MM.1S (cell line): ENCODE data around the gene MVB12A.

Source experiments
- DNase-seq: peaks from one replicate; pipeline ENCODE4 v3.0.0-alpha.2; 2015
- H2AFZ ChIP-seq: fragments of 300-600 bp; sonication (generic); 2 replicates; pipeline ENCODE4 v1.6.0; 2016; ENCODE audit warnings: antibody characterized with exemption, low read length
- H3F3A ChIP-seq: fragments of 300-600 bp; sonication (generic); 2 replicates; pipeline ENCODE4 v1.6.1; 2016; ENCODE audit warnings: mild to moderate bottlenecking, antibody characterized with exemption, low read length, moderate library complexity, mixed read lengths; ENCODE audit not compliant: insufficient read depth
- H3K27ac ChIP-seq: fragments of 300-600 bp; sonication (generic); 2 replicates; pipeline ENCODE4 v1.5.1; 2016; ENCODE audit warnings: mild to moderate bottlenecking, low read length
- H3K27me3 ChIP-seq: fragments of 300-600 bp; sonication (generic); replicated peaks from 2 replicates; pipeline ENCODE4 v1.6.0; 2016; ENCODE audit warnings: low read length; ENCODE audit not compliant: insufficient read depth
- H3K36me3 ChIP-seq: fragments of 300-600 bp; sonication (generic); replicated peaks from 2 replicates; pipeline ENCODE4 v1.6.1; 2016; ENCODE audit warnings: mild to moderate bottlenecking, low read length, mixed read lengths; ENCODE audit not compliant: insufficient read depth
- H3K4me1 ChIP-seq: fragments of 300-600 bp; sonication (generic); 2 replicates; pipeline ENCODE4 v1.6.1; 2016; ENCODE audit warnings: low read length, mixed read lengths
- H3K4me2 ChIP-seq: fragments of 300-600 bp; sonication (generic); 2 replicates; pipeline ENCODE4 v1.6.0; 2016; ENCODE audit warnings: low read depth, low read length
- H3K4me3 ChIP-seq: fragments of 300-600 bp; sonication (generic); 2 replicates; pipeline ENCODE4 v1.5.1; 2016; ENCODE audit warnings: low read length, mixed read lengths
- H3K79me2 ChIP-seq: fragments of 300-600 bp; sonication (generic); 2 replicates; pipeline ENCODE4 v1.6.1; 2016; ENCODE audit warnings: mixed run types, low read length, mixed read lengths
- H3K9ac ChIP-seq: fragments of 300-600 bp; sonication (generic); 2 replicates; pipeline ENCODE4 v1.6.1; 2016; ENCODE audit warnings: low read length, mixed read lengths
- H3K9me2 ChIP-seq: fragments of 300-600 bp; sonication (generic); replicated peaks from 2 replicates; pipeline ENCODE4 v1.6.1; 2016; ENCODE audit warnings: mild to moderate bottlenecking, low read length, mixed read lengths; ENCODE audit not compliant: insufficient read depth
- H3K9me3 ChIP-seq: fragments of 300-600 bp; sonication (generic); replicated peaks from 2 replicates; pipeline ENCODE4 v1.6.1; 2016; ENCODE audit warnings: mild to moderate bottlenecking, low read length, mixed read lengths; ENCODE audit not compliant: insufficient read depth
- H4K20me1 ChIP-seq: fragments of 300-600 bp; sonication (generic); 2 replicates; pipeline ENCODE4 v1.6.1; 2016; ENCODE audit warnings: mild to moderate bottlenecking, low read length, moderate library complexity, mixed read lengths; ENCODE audit not compliant: insufficient read depth
- CTCF ChIP-seq: fragments of 300-600 bp; sonication (generic); IDR thresholded peaks from 2 replicates; pipeline ENCODE4 v1.5.1; 2016; ENCODE audit warnings: antibody characterized with exemption, low read length, mixed read lengths
- EZH2 ChIP-seq: fragments of 300-600 bp; sonication (generic); optimal IDR thresholded peaks from 2 replicates; pipeline ENCODE3; 2017; ENCODE audit warnings: low read depth, mild to moderate bottlenecking, antibody characterized with exemption, low read length, mixed read lengths
- EZH2phosphoT487 ChIP-seq: fragments of 300-600 bp; sonication (generic); IDR thresholded peaks from 2 replicates; pipeline ENCODE4 v1.6.1; 2018; ENCODE audit warnings: antibody characterized with exemption, low read length

MVB12A gene

DNA sequence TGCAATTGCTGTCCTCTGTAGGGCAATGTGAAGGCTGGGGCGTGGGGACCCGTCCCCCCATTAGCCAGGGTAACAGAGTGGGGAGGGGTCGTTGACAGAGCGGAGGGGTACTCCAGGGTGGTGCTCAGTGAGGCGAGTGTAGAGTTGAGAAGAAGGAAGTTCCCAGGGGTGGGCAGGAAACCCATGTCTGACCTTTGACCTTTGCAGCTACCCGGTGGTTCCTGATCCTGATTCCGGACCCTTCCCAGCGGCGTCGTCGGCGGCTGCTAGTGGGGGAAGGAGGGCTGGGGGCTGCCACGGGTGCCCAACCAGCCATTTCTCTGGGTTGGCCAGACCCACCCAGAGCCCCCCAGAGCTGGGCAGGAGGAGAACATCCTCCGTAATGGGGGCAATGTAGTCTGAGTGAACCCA lies 40.6 kb upstream of the MVB12A start:
- TF ChIP-seq EZH2 (no peak), CTCF (no peak), EZH2phosphoT487 (no peak)
- H4K20me1 ChIP-seq = no peaks in the 10 kb centered on the region
- no peaks in the 10 kb centered on the region for H3K9me2 ChIP-seq
- no peak overlapping the region for H3K9ac ChIP-seq
- no peaks in the 10 kb centered on the region for H3K36me3 ChIP-seq
- H3K4me1 ChIP-seq = peaks cover 18% of the 10 kb centered on the region
- H3F3A ChIP-seq = 0 out of 2 replicates have a peak, but pooled peaks cover 3% of the 10 kb centered on the region
- no peaks in the 10 kb centered on the region for H3K27me3 ChIP-seq
- no peak overlapping the region for H2AFZ ChIP-seq
- no peak overlapping the region for H3K27ac ChIP-seq
- H3K4me2 ChIP-seq = no peak overlapping the region
- DNase-seq = no peak
- H3K4me3 ChIP-seq = no peak overlapping the region
- H3K9me3 ChIP-seq = no peaks in the 10 kb centered on the region
- H3K79me2 ChIP-seq = no peaks in the 10 kb centered on the region

DNA sequence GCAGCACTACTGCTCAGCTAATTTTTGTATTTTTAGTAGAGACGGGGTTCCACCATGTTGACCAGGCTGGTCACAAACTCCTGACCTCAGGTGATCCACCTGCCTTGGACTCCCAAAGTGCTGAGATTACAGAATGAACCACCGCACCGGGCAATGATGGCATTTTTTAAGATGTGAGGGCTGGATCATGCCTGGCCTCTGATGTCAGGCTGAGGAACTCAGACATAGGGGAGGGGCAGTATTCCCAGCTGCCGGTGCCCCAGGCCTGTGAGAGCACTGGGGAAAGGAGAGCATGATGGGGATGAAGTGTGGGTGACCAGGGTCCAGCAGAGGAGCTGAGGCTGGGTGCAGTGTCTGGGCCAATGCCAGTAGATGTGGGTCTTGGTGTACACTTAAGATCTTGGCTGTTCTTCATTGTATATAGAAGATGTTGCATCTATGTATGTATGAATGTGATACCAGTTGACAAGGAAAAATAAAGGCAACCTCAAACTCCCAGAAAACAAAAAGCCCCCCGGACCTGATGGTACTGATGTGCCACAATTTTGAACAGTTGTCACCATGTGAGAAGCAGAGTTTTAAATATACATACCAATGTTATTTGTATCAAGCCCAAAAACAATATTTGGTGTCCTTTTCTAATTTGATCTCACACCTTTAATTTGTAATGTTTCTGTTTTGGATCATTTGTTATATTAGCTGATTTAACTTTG lies 39.3 kb upstream of the MVB12A start:
- Histone ChIP-seq H3K36me3 (no peaks in the 10 kb centered on the region), H3K4me2 (no peak overlapping the region), H3K4me3 (no peak overlapping the region), H3K27me3 (no peaks in the 10 kb centered on the region), H3K9me3 (no peaks in the 10 kb centered on the region), H3K4me1 (peaks cover 7% of the 10 kb centered on the region), H4K20me1 (no peaks in the 10 kb centered on the region), H3K27ac (no peak overlapping the region), H3K79me2 (no peaks in the 10 kb centered on the region), H3K9ac (no peak overlapping the region), H3F3A (no peaks in the 10 kb centered on the region), H2AFZ (no peak overlapping the region), H3K9me2 (no peaks in the 10 kb centered on the region)
- no peak for DNase-seq
- no peak for TF ChIP-seq CTCF
- TF ChIP-seq EZH2phosphoT487 = no peak
- TF ChIP-seq EZH2 = no peak

GRCh38 chr19:17385878-17386611 lies 33.8 kb upstream of the MVB12A start:
- Histone ChIP-seq H3K79me2 (no peaks in the 10 kb centered on the region), H3K9me3 (no peaks in the 10 kb centered on the region), H3K4me3 (no peak overlapping the region), H3K4me1 (peaks cover 7% of the 10 kb centered on the region), H3K27ac (no peak overlapping the region), H3K9ac (no peak overlapping the region), H3K9me2 (no peaks in the 10 kb centered on the region), H3F3A (0 out of 2 replicates have a peak, but pooled peaks cover 4% of the 10 kb centered on the region), H3K36me3 (no peaks in the 10 kb centered on the region), H2AFZ (0 out of 2 replicates have a peak overlapping the region, but pooled peaks have one; percentile 3), H4K20me1 (no peaks in the 10 kb centered on the region), H3K4me2 (no peak overlapping the region), H3K27me3 (peaks cover 17% of the 10 kb centered on the region)
- TF ChIP-seq CTCF (peak; percentile 91), EZH2phosphoT487 (no peak), EZH2 (no peak)
- peak; percentile 49 for DNase-seq
